NAMALWA (cell line): ENCODE data around the gene DUSP1.

Experiments used
- DNase-seq: peaks from one replicate; pipeline ENCODE4 v3.0.0-alpha.2; 2015; ENCODE audit warnings: low spot score

DUSP1 gene

GRCh38 chr5:172777881-172778814, 7.2 kb upstream of the DUSP1 start:
- DNase-seq = no peak

- DNase-seq = no peak
Measured at GRCh38 chr5:172776235-172776594, 5.2 kb upstream of the DUSP1 start.

- no peak for DNase-seq
Measured at GRCh38 chr5:172775326-172776234, 4.6 kb upstream of the DUSP1 start.

GRCh38 chr5:172774561-172775315, 3.7 kb upstream of the DUSP1 start:
- DNase-seq = no peak

GRCh38 chr5:172773481-172774469, 2.8 kb upstream of the DUSP1 start:
- DNase-seq = no peak

GRCh38 chr5:172772112-172772906, 1.3 kb upstream of the DUSP1 start:
- DNase-seq = peak; percentile 91

- DNase-seq = peak; percentile 70
Measured at GRCh38 chr5:172771439-172772111, 580 bp upstream of the DUSP1 start.

- DNase-seq = no peak
Measured at GRCh38 chr5:172770374-172770674, 671 bp downstream of the DUSP1 start.

- DNase-seq = peak; percentile 33
Measured at GRCh38 chr5:172769616-172770373, 1.2 kb downstream of the DUSP1 start.

- peak; percentile 38 for DNase-seq
Measured at GRCh38 chr5:172769342-172769615, 1.7 kb downstream of the DUSP1 start.

GRCh38 chr5:172768573-172769341, 2.2 kb downstream of the DUSP1 start:
- peak; percentile 51 for DNase-seq

- DNase-seq = no peak
Measured at GRCh38 chr5:172768098-172768572, 2.9 kb downstream of the DUSP1 start.

- DNase-seq = peak; percentile 42
Measured at GRCh38 chr5:172766287-172767108, 4.5 kb downstream of the DUSP1 start.

- peak; percentile 47 for DNase-seq
Measured at GRCh38 chr5:172765766-172766286, 5.2 kb downstream of the DUSP1 start.

- DNase-seq = peak; percentile 99
Measured at GRCh38 chr5:172764861-172765765, 5.9 kb downstream of the DUSP1 start.

- DNase-seq = no peak
Measured at GRCh38 chr5:172763120-172763464, 7.9 kb downstream of the DUSP1 start.
